Vagina (tissue), 2 donors: Measurements from ENCODE around the gene CPLX1. TPM values are rescaled to one million over a fixed set of nuclear protein-coding genes. Genes with fewer than 3 reads are reported as not detected.
A peak's percentile ranks its signal among the peaks of the same experiment; 100 is the strongest.

Experiments
- DNase-seq, 2 donors: peaks; one replicate each; pipeline ENCODE4 v3.0.0-alpha.2; 2017; ENCODE audit errors: extremely low spot score in 2 of 2
- H3K27ac ChIP-seq: fragments of 200-600 bp; sonication (generic); one replicate; pipeline ENCODE4 v1.5.1; 2019
- H3K27me3 ChIP-seq: fragments of 200-600 bp; sonication (generic); one replicate; pipeline ENCODE4 v1.5.1; 2019
- H3K36me3 ChIP-seq, 2 donors: fragments of 200-600 bp; sonication (generic); one replicate each; pipeline ENCODE4 v1.5.1; 2017 to 2019
- H3K4me1 ChIP-seq: fragments of 200-600 bp; sonication (generic); one replicate; pipeline ENCODE4 v1.5.1; 2019
- H3K4me3 ChIP-seq, 2 donors: fragments of 200-600 bp; sonication (generic); 1 replicate in 1 of 2; 2 replicates in 1 of 2; pipeline ENCODE4 v1.5.1; 2016 to 2019
- H3K9me3 ChIP-seq: fragments of 200-600 bp; sonication (generic); one replicate; pipeline ENCODE4 v1.5.1; 2019
- POLR2A ChIP-seq, 2 donors: fragments of 450-650 bp; IDR thresholded peaks; one replicate each; pipeline ENCODE4 v1.6.1; 2017; ENCODE audit warnings: antibody characterized with exemption in 2 of 2, mild to moderate bottlenecking in 2 of 2, moderate library complexity in 2 of 2
- POLR2AphosphoS5 ChIP-seq, 2 donors: sonication (generic); formaldehyde crosslinking; IDR thresholded peaks; one replicate each; pipeline ENCODE4 v1.9.0; 2017; ENCODE audit warnings: antibody characterized with exemption in 2 of 2, mild to moderate bottlenecking in 2 of 2, low read depth in 1 of 2; ENCODE audit not compliant: insufficient read depth in 1 of 2
- intact Hi-C: fragments of 100-400 bp; cut with DNase I; formaldehyde crosslinking; loops from one replicate; pipeline ENCODE4 v1.15.1; 2023
- total RNA-seq: library from RNA; depleted of rRNA; stranded (reverse); fragments of >200 nt; gene quantifications from one replicate; pipeline ENCODE4 v1.2.3, GENCODE V29; 2016
- TF ChIP-seq, protein P1 (sequence below), 3 experiments: fragments of 450-650 bp in 2 of 3; fragments of 200-600 bp in 1 of 3; sonication (generic) in 1 of 3; IDR thresholded peaks; one replicate each; pipeline ENCODE4 v1.5.1; 2017 to 2019; ENCODE audit warnings: antibody characterized with exemption in 3 of 3, mild to moderate bottlenecking in 2 of 3, moderate library complexity in 2 of 3

The CPLX1 gene
- total RNA-seq, 1 donor from 2014 or later = 0.98 TPM

- Histone ChIP-seq H3K27ac (no peak overlapping the region), H3K4me1 (peaks cover 13% of the 10 kb centered on the region), H3K36me3 (no peaks in the 10 kb centered on the region), H3K27me3 (peaks cover 25% of the 10 kb centered on the region), H3K9me3 (no peaks in the 10 kb centered on the region), H3K4me3 (no peak overlapping the region)
- TF ChIP-seq, protein P1, sequence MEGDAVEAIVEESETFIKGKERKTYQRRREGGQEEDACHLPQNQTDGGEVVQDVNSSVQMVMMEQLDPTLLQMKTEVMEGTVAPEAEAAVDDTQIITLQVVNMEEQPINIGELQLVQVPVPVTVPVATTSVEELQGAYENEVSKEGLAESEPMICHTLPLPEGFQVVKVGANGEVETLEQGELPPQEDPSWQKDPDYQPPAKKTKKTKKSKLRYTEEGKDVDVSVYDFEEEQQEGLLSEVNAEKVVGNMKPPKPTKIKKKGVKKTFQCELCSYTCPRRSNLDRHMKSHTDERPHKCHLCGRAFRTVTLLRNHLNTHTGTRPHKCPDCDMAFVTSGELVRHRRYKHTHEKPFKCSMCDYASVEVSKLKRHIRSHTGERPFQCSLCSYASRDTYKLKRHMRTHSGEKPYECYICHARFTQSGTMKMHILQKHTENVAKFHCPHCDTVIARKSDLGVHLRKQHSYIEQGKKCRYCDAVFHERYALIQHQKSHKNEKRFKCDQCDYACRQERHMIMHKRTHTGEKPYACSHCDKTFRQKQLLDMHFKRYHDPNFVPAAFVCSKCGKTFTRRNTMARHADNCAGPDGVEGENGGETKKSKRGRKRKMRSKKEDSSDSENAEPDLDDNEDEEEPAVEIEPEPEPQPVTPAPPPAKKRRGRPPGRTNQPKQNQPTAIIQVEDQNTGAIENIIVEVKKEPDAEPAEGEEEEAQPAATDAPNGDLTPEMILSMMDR (IDR thresholded peaks at IDR 0.05) = no peak
- TF ChIP-seq POLR2AphosphoS5 (IDR thresholded peaks at IDR 0.05; ENCODE audit: insufficient read depth in 1 of 2, low read depth in 1 of 2) = no peak
- no peak for TF ChIP-seq POLR2A (IDR thresholded peaks at IDR 0.05)
- no peak for DNase-seq
- intact Hi-C loops = no loop called here
Observed at GRCh38 chr4:827209-828081, 1.5 kb upstream of the CPLX1 start.

GRCh38 chr4:826508-827208 lies 729 bp upstream of the CPLX1 start:
- H3K4me1 ChIP-seq = peaks cover 13% of the 10 kb centered on the region
- H3K27me3 ChIP-seq = peaks cover 25% of the 10 kb centered on the region
- intact Hi-C loops = no loop called here
- DNase-seq = no peak
- no peak overlapping the region for H3K27ac ChIP-seq
- no peaks in the 10 kb centered on the region for H3K36me3 ChIP-seq
- no peaks in the 10 kb centered on the region for H3K9me3 ChIP-seq
- TF ChIP-seq POLR2A (IDR thresholded peaks at IDR 0.05) = no peak
- TF ChIP-seq, protein P1 (IDR thresholded peaks at IDR 0.05) = no peak
- no peak for TF ChIP-seq POLR2AphosphoS5 (IDR thresholded peaks at IDR 0.05; ENCODE audit: insufficient read depth in 1 of 2, low read depth in 1 of 2)
- peak overlapping the region in 1 of 2 donors; percentile 10 for H3K4me3 ChIP-seq

- no peak overlapping the region for H3K27ac ChIP-seq
- DNase-seq = no peak
- no peak for TF ChIP-seq POLR2AphosphoS5 (IDR thresholded peaks at IDR 0.05; ENCODE audit: insufficient read depth in 1 of 2, low read depth in 1 of 2)
- no peak for TF ChIP-seq POLR2A (IDR thresholded peaks at IDR 0.05)
- TF ChIP-seq, protein P1 (IDR thresholded peaks at IDR 0.05) = no peak
- peaks cover 25% of the 10 kb centered on the region for H3K27me3 ChIP-seq
- intact Hi-C loops = no loop called here
- H3K9me3 ChIP-seq = no peaks in the 10 kb centered on the region
- H3K36me3 ChIP-seq = no peaks in the 10 kb centered on the region
- peaks cover 13% of the 10 kb centered on the region for H3K4me1 ChIP-seq
- peak overlapping the region; percentile 30 to 44 for H3K4me3 ChIP-seq
Observed at GRCh38 chr4:825063-825970, 612 bp downstream of the CPLX1 start.

DNA sequence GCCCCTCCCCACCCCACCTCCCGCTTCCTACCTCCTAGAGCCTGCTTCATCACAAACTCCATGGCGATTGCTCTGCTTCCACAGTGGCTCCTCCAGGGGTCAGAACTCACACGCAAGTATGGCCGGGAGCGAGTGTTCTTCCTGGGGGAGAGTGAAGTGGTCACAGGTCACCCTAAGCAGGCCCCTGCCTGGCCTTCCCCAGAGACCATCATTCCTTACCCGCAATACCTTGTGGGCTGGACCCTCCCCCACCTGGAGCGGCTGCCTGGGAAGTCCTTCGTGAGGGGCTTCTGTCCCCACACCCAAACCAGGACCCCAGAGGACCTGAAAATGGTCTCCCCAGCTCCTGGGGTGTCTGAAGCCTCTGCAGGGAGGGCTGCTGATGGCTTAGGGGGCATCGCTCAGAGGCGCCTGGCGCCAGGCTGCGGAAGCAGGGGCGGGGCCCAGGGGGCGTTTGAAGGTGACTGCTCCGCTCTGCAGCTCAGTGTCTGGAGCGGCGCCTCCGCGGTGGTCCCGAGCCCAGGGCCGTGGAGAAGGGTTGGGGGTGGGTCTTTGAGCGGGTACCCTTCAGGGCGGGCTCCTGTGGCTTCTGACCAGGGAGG lies 1.4 kb downstream of the CPLX1 start:
- no peak for TF ChIP-seq POLR2AphosphoS5 (IDR thresholded peaks at IDR 0.05; ENCODE audit: insufficient read depth in 1 of 2, low read depth in 1 of 2)
- TF ChIP-seq, protein P1 (IDR thresholded peaks at IDR 0.05) = no peak
- TF ChIP-seq POLR2A (IDR thresholded peaks at IDR 0.05) = no peak
- no peaks in the 10 kb centered on the region for H3K9me3 ChIP-seq
- peaks cover 25% of the 10 kb centered on the region for H3K27me3 ChIP-seq
- H3K4me1 ChIP-seq = peaks cover 13% of the 10 kb centered on the region
- H3K4me3 ChIP-seq = no peak overlapping the region
- DNase-seq = no peak
- intact Hi-C loops = no loop called here
- no peak overlapping the region for H3K27ac ChIP-seq
- H3K36me3 ChIP-seq = no peaks in the 10 kb centered on the region
